IMR-90 (cell line): ENCODE results near the gene SIN3B. TPM values are rescaled to one million over a fixed set of nuclear protein-coding genes. Genes with fewer than 3 reads are reported as not detected.

ENCODE experiments used
- ATAC-seq: fragments of 200-7000 bp; cut with Tn5 transposase; 2 replicates; pipeline ENCODE4 v1.9.1; 2020; ENCODE audit warnings: low read depth, mild to moderate bottlenecking, moderate library complexity
- BruUV-seq: library from RNA; stranded (reverse); fragments of 400-500 nt; replicated peaks from 2 replicates; lab custom pipeline; 2021; lab: Mats Ljungman, UMichigan
- CTCF ChIA-PET: fragments of 300-600 bp; formaldehyde crosslinking; extraction: SDS; loops from one replicate; lab custom pipeline; 2021; ENCODE audit warnings: antibody characterized with exemption; lab: Yijun Ruan, JAX
- POLR2A ChIA-PET: fragments of 300-600 bp; sonication (Branson Sonifier 250); formaldehyde crosslinking; loops from one replicate; lab custom pipeline; 2022; ENCODE audit warnings: antibody characterized with exemption; ENCODE audit not compliant: unreplicated experiment; lab: Charles Lee
- DNase-seq: peaks from one replicate; pipeline ENCODE4 v3.0.0; 2013
- H2AFZ ChIP-seq: replicated peaks from 2 replicates; pipeline ENCODE3; 2013; ENCODE audit warnings: low read length, mild to moderate bottlenecking; ENCODE audit not compliant: poor library complexity
- H2AK5ac ChIP-seq: 2 replicates; pipeline ENCODE4 v1.6.1; 2013; ENCODE audit warnings: low read depth, low read length, inconsistent platforms
- H2AK9ac ChIP-seq: replicated peaks from 2 replicates; pipeline ENCODE3; 2013; ENCODE audit warnings: mild to moderate bottlenecking, low read depth, low read length, moderate library complexity; ENCODE audit not compliant: poor library complexity
- H2BK120ac ChIP-seq: 2 replicates; pipeline ENCODE4 v1.6.1; 2013; ENCODE audit warnings: low read depth, low read length, inconsistent platforms
- H2BK15ac ChIP-seq: 3 replicates; pipeline ENCODE4 v1.6.1; 2013; ENCODE audit warnings: low read depth, low read length, inconsistent platforms
- H2BK20ac ChIP-seq: 2 replicates; pipeline ENCODE4 v1.6.1; 2013; ENCODE audit warnings: low read depth, mild to moderate bottlenecking, inconsistent platforms, low read length, moderate library complexity
- H2BK5ac ChIP-seq: 2 replicates; pipeline ENCODE4 v1.6.1; 2013; ENCODE audit warnings: mild to moderate bottlenecking, low read depth, low read length, inconsistent platforms; ENCODE audit not compliant: poor library complexity, severe bottlenecking
- H3K14ac ChIP-seq: replicated peaks from 2 replicates; pipeline ENCODE4 v1.6.1; 2013; ENCODE audit warnings: low read depth, low read length, inconsistent platforms
- H3K18ac ChIP-seq: 2 replicates; pipeline ENCODE4 v1.6.1; 2013; ENCODE audit warnings: low read depth, low read length, control low read depth
- H3K23ac ChIP-seq: 2 replicates; pipeline ENCODE4 v1.6.1; 2013; ENCODE audit warnings: low read depth, low read length, inconsistent platforms
- H3K27ac ChIP-seq: 2 replicates; pipeline ENCODE4 v1.5.1; 2013; ENCODE audit warnings: mild to moderate bottlenecking, control low read depth, low read length; ENCODE audit not compliant: insufficient read depth
- H3K27me3 ChIP-seq: 2 replicates; pipeline ENCODE4 v1.6.1; 2013; ENCODE audit warnings: low read length; ENCODE audit not compliant: control insufficient read depth, insufficient read depth
- H3K36me3 ChIP-seq: 2 replicates; pipeline ENCODE4 v1.6.1; 2013; ENCODE audit warnings: low read length, mixed read lengths; ENCODE audit not compliant: control insufficient read depth, insufficient read depth
- H3K4ac ChIP-seq: 2 replicates; pipeline ENCODE4 v1.6.1; 2013; ENCODE audit warnings: low read depth, low read length, inconsistent platforms
- H3K4me1 ChIP-seq: 2 replicates; pipeline ENCODE4 v1.6.1; 2013; ENCODE audit warnings: low read length, mixed read lengths; ENCODE audit not compliant: control insufficient read depth, insufficient read depth
- H3K4me2 ChIP-seq: 2 replicates; pipeline ENCODE4 v1.6.1; 2013; ENCODE audit warnings: low read depth, mild to moderate bottlenecking, control low read depth, low read length, moderate library complexity
- H3K4me3 ChIP-seq: 2 replicates; pipeline ENCODE4 v1.5.1; 2013; ENCODE audit warnings: low read depth, mild to moderate bottlenecking, control low read depth, low read length, moderate library complexity; ENCODE audit not compliant: insufficient read depth
- H3K56ac ChIP-seq: 2 replicates; pipeline ENCODE4 v1.6.1; 2013; ENCODE audit warnings: low read length, inconsistent platforms; ENCODE audit not compliant: insufficient read depth; ENCODE audit errors: extremely low read depth
- H3K79me1 ChIP-seq, 2 experiments: 2 replicates each; pipeline ENCODE4 v1.6.1; 2013; ENCODE audit warnings: low read length in 2 of 2, inconsistent platforms in 1 of 2, low read depth in 1 of 2
- H3K9ac ChIP-seq: 2 replicates; pipeline ENCODE4 v1.6.1; 2013; ENCODE audit warnings: low read depth, low read length, control low read depth
- H3K9me1 ChIP-seq: 2 replicates; pipeline ENCODE4 v1.6.1; 2013; ENCODE audit warnings: low read length, inconsistent platforms; ENCODE audit not compliant: insufficient read depth
- H3K9me3 ChIP-seq: 2 replicates; pipeline ENCODE4 v1.6.1; 2013; ENCODE audit warnings: low read length; ENCODE audit not compliant: control insufficient read depth, insufficient read depth
- H4K20me1 ChIP-seq: 2 replicates; pipeline ENCODE4 v1.6.1; 2013; ENCODE audit warnings: low read length, inconsistent platforms; ENCODE audit not compliant: insufficient read depth
- H4K5ac ChIP-seq: 2 replicates; pipeline ENCODE4 v1.6.1; 2013; ENCODE audit warnings: mild to moderate bottlenecking, low read depth, low read length, control low read depth
- H4K8ac ChIP-seq, 2 experiments: 2 replicates each; pipeline ENCODE4 v1.6.1; 2013; ENCODE audit warnings: low read depth in 2 of 2, low read length in 2 of 2, control low read depth in 1 of 2, inconsistent platforms in 1 of 2
- H4K91ac ChIP-seq: 2 replicates; pipeline ENCODE4 v1.6.1; 2013; ENCODE audit warnings: low read depth, low read length, inconsistent platforms; ENCODE audit not compliant: insufficient read depth
- BHLHE40 ChIP-seq: fragments of 150-350 bp; IDR thresholded peaks from 2 replicates; pipeline ENCODE4 v1.6.1; 2016; ENCODE audit warnings: mild to moderate bottlenecking, low read depth, low read length
- CEBPB ChIP-seq: IDR thresholded peaks from 2 replicates; pipeline ENCODE4 v1.6.1; 2012; ENCODE audit warnings: low read depth, low read length, improper control_type of control experiment
- CHD1 ChIP-seq: IDR thresholded peaks from 2 replicates; pipeline ENCODE4 v1.6.1; 2012; ENCODE audit warnings: low read depth, low read length, improper control_type of control experiment
- ELK1 ChIP-seq: fragments of 150-350 bp; IDR thresholded peaks from 2 replicates; pipeline ENCODE4 v1.6.1; 2016; ENCODE audit warnings: low read depth, mild to moderate bottlenecking, low read length, moderate library complexity, borderline replicate concordance
- FOS ChIP-seq: fragments of 150-350 bp; IDR thresholded peaks from 2 replicates; pipeline ENCODE4 v1.6.1; 2016; ENCODE audit warnings: low read depth, low read length
- MAFK ChIP-seq: IDR thresholded peaks from 2 replicates; pipeline ENCODE4 v1.6.1; 2012; ENCODE audit warnings: low read depth, low read length, improper control_type of control experiment
- MAZ ChIP-seq: IDR thresholded peaks from 2 replicates; pipeline ENCODE4 v1.6.1; 2012; ENCODE audit warnings: low read depth, mild to moderate bottlenecking, low read length, improper control_type of control experiment, moderate library complexity, borderline replicate concordance
- MXI1 ChIP-seq: IDR thresholded peaks from 2 replicates; pipeline ENCODE4 v1.6.1; 2012; ENCODE audit warnings: low read depth, mild to moderate bottlenecking, low read length, moderate library complexity, borderline replicate concordance
- NFE2L2 ChIP-seq: fragments of 150-350 bp; IDR thresholded peaks from 2 replicates; pipeline ENCODE4 v1.6.1; 2016; ENCODE audit warnings: low read depth, mild to moderate bottlenecking, low read length
- POLR2A ChIP-seq: IDR thresholded peaks from 2 replicates; pipeline ENCODE4 v1.6.1; 2012; ENCODE audit warnings: mild to moderate bottlenecking, low read depth, low read length
- RAD21 ChIP-seq: IDR thresholded peaks from 2 replicates; pipeline ENCODE4 v1.6.1; 2012; ENCODE audit warnings: low read length, improper control_type of control experiment
- RCOR1 ChIP-seq: IDR thresholded peaks from 2 replicates; pipeline ENCODE4 v1.6.1; 2012; ENCODE audit warnings: mild to moderate bottlenecking, low read length, improper control_type of control experiment; ENCODE audit not compliant: insufficient replicate concordance
- RFX5 ChIP-seq: IDR thresholded peaks from 2 replicates; pipeline ENCODE4 v1.8.0; 2012; ENCODE audit warnings: low read depth, mild to moderate bottlenecking, low read length, moderate library complexity
- SMC3 ChIP-seq: fragments of 150-350 bp; IDR thresholded peaks from 2 replicates; pipeline ENCODE4 v1.6.1; 2016; ENCODE audit warnings: low read depth, mild to moderate bottlenecking, antibody characterized with exemption, low read length, moderate library complexity
- WGBS, 2 experiments: methylation state at CpG; one replicate each; pipeline versions ENCODE4 v1.1.5 to v1.1.7; 2013; ENCODE audit warnings: missing lambda C conversion rate in 2 of 2; ENCODE audit not compliant: insufficient read length in 1 of 2; ENCODE audit errors: extremely low coverage in 2 of 2; 5-methylcytosine and 5-hydroxymethylcytosine counted together
- dilution Hi-C: fragments of 300-500 bp; cut with HindIII; formaldehyde crosslinking; loops from one replicate; pipeline ENCODE4 v1.14.3; 2018; ENCODE audit warnings: low sequenced_read_pairs; ENCODE audit not compliant: unreplicated experiment
- in situ Hi-C: fragments of 300-500 bp; cut with MboI; formaldehyde crosslinking; loops from 3 replicates; pipeline ENCODE4 v1.14.3; 2019; ENCODE audit warnings: low sequenced_read_pairs, inconsistent platforms, mixed read lengths
- intact Hi-C: fragments of 100-400 bp; cut with micrococcal nuclease; formaldehyde crosslinking; loops from 2 replicates; pipeline ENCODE4 v1.10.0; 2022
- polyA plus RNA-seq, 3 experiments: library from polyadenylated mRNA; depleted of rRNA; stranded (reverse); fragments of >200 nt; gene quantifications; 2 replicates each; pipeline ENCODE4 v1.2.3, GENCODE V29; 2012; ENCODE audit warnings: low replicate concordance in 1 of 3
- total RNA-seq: library from RNA; depleted of rRNA; stranded (reverse); fragments of >200 nt; gene quantifications from 2 replicates; pipeline ENCODE4 v1.2.3, GENCODE V29; 2012
- TF ChIP-seq, protein P1 (sequence below): fragments of 150-350 bp; IDR thresholded peaks from 2 replicates; pipeline ENCODE4 v1.6.1; 2017; ENCODE audit warnings: mild to moderate bottlenecking, antibody characterized with exemption, low read length, low read depth
- TF ChIP-seq, protein P2 (sequence below): conservative IDR thresholded peaks from 2 replicates; pipeline ENCODE4 v1.5.1; 2012; ENCODE audit warnings: mild to moderate bottlenecking, low read depth, low read length, improper control_type of control experiment

Gene SIN3B
- total and polyA plus RNA-seq, 2 of the 4 experiments (the other 2 are of a cell fraction) = 7.9 to 40.0 TPM

- CTCF ChIA-PET = no interaction called here
- POLR2A ChIA-PET = no interaction called here
- peaks cover 8 to 26% of the 10 kb centered on the region in 2 experiments; a peak in 2 of 4 replicates for H3K79me1 ChIP-seq
- H3K4me2 ChIP-seq = no peak overlapping the region
- WGBS, 2 experiments = 100% methylated on average over 3 of the region's 10 CpGs; no CpG with 5 or more reads in 1 of the 2 experiments
- H2AFZ ChIP-seq = no peak overlapping the region
- H4K8ac ChIP-seq = no peak overlapping the region
- H3K36me3 ChIP-seq = peaks cover 64% of the 10 kb centered on the region
- no peak overlapping the region for H2BK120ac ChIP-seq
- H3K9me3 ChIP-seq = no peaks in the 10 kb centered on the region
- dilution Hi-C loops (no loop called here), in situ Hi-C loops (no loop called here), intact Hi-C loops (no loop called here)
- H4K91ac ChIP-seq = no peak overlapping the region
- no peaks in the 10 kb centered on the region for H4K20me1 ChIP-seq
- H3K4ac ChIP-seq = no peak overlapping the region
- no peaks in the 10 kb centered on the region for H3K4me1 ChIP-seq
- no peak overlapping the region for H2AK9ac ChIP-seq
- H4K5ac ChIP-seq = no peak overlapping the region
- no peak overlapping the region for H2AK5ac ChIP-seq
- H3K18ac ChIP-seq = no peak overlapping the region
- no peak overlapping the region for H3K23ac ChIP-seq
- TF ChIP-seq BHLHE40 (no peak), RAD21 (no peak), CHD1 (no peak), ELK1 (no peak), NFE2L2 (no peak), POLR2A (no peak), CEBPB (no peak), RCOR1 (no peak), SMC3 (no peak), FOS (no peak), RFX5 (no peak), MAZ (no peak), MXI1 (no peak), MAFK (no peak)
- TF ChIP-seq, protein P1, sequence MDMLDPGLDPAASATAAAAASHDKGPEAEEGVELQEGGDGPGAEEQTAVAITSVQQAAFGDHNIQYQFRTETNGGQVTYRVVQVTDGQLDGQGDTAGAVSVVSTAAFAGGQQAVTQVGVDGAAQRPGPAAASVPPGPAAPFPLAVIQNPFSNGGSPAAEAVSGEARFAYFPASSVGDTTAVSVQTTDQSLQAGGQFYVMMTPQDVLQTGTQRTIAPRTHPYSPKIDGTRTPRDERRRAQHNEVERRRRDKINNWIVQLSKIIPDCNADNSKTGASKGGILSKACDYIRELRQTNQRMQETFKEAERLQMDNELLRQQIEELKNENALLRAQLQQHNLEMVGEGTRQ = no peak
- TF ChIP-seq, protein P2, sequence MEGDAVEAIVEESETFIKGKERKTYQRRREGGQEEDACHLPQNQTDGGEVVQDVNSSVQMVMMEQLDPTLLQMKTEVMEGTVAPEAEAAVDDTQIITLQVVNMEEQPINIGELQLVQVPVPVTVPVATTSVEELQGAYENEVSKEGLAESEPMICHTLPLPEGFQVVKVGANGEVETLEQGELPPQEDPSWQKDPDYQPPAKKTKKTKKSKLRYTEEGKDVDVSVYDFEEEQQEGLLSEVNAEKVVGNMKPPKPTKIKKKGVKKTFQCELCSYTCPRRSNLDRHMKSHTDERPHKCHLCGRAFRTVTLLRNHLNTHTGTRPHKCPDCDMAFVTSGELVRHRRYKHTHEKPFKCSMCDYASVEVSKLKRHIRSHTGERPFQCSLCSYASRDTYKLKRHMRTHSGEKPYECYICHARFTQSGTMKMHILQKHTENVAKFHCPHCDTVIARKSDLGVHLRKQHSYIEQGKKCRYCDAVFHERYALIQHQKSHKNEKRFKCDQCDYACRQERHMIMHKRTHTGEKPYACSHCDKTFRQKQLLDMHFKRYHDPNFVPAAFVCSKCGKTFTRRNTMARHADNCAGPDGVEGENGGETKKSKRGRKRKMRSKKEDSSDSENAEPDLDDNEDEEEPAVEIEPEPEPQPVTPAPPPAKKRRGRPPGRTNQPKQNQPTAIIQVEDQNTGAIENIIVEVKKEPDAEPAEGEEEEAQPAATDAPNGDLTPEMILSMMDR = no peak
- H3K14ac ChIP-seq = no peak overlapping the region
- H3K27me3 ChIP-seq = no peaks in the 10 kb centered on the region
- no TSS peak for BruUV-seq
- H3K9ac ChIP-seq = no peak overlapping the region
- ATAC-seq (no peak), DNase-seq (no peak)
- H2BK5ac ChIP-seq = no peak overlapping the region
- no peak overlapping the region for H2BK20ac ChIP-seq
- no peak overlapping the region for H3K56ac ChIP-seq
- no peak overlapping the region for H3K27ac ChIP-seq
- peaks cover 3% of the 10 kb centered on the region; the same call in 1 of the 2 replicates for H3K9me1 ChIP-seq
- no peak overlapping the region for H3K4me3 ChIP-seq
- H2BK15ac ChIP-seq = no peak overlapping the region
These were observed 33.7 kb downstream of the SIN3B start for GRCh38 chr19:16862826-16863415.
